Osteoblast (primary cell): ENCODE data around the gene CHAD. TPM values are rescaled to one million over a fixed set of nuclear protein-coding genes. Genes with fewer than 3 reads are reported as not detected.
A peak's percentile ranks its signal among the peaks of the same experiment; 100 is the strongest.

Experiments used
- DNase-seq: peaks from one replicate; pipeline ENCODE4 v3.0.0; 2011; ENCODE audit warnings: low spot score, mixed read lengths; ENCODE audit not compliant: insufficient read length; ENCODE audit errors: missing footprints
- H2AFZ ChIP-seq: 2 replicates; pipeline ENCODE4 v1.6.0; 2011; ENCODE audit warnings: mild to moderate bottlenecking, low read length
- H3K27ac ChIP-seq: 2 replicates; pipeline ENCODE4 v1.5.1; 2011; ENCODE audit warnings: mild to moderate bottlenecking, low read depth, low read length, moderate library complexity
- H3K27me3 ChIP-seq: 2 replicates; pipeline ENCODE4 v1.6.0; 2012; ENCODE audit warnings: mild to moderate bottlenecking, control low read depth, inconsistent platforms, low read length, moderate library complexity; ENCODE audit not compliant: insufficient read depth
- H3K36me3 ChIP-seq: 2 replicates; pipeline ENCODE4 v1.5.1; 2011; ENCODE audit warnings: mild to moderate bottlenecking, low read length, control low read depth, moderate library complexity; ENCODE audit not compliant: insufficient read depth
- H3K4me1 ChIP-seq: 2 replicates; pipeline ENCODE4 v1.5.1; 2011; ENCODE audit warnings: mild to moderate bottlenecking, low read length, control low read depth, moderate library complexity; ENCODE audit not compliant: insufficient read depth
- H3K4me2 ChIP-seq: 2 replicates; pipeline ENCODE4 v1.6.0; 2011; ENCODE audit warnings: mild to moderate bottlenecking, low read length; ENCODE audit not compliant: insufficient read depth
- H3K4me3 ChIP-seq: fragments of 200-600 bp; sonication (generic); 3 replicates; pipeline ENCODE4 v1.5.1; 2012; ENCODE audit warnings: mild to moderate bottlenecking, low read length, inconsistent platforms; ENCODE audit not compliant: insufficient read depth
- H3K79me2 ChIP-seq: 2 replicates; pipeline ENCODE4 v1.6.0; 2012; ENCODE audit warnings: mild to moderate bottlenecking, low read length, control low read depth, inconsistent platforms; ENCODE audit not compliant: insufficient read depth
- H3K9me3 ChIP-seq: 2 replicates; pipeline ENCODE4 v1.5.1; 2011; ENCODE audit warnings: low read depth, low read length, control low read depth
- H4K20me1 ChIP-seq: 2 replicates; pipeline ENCODE4 v1.6.0; 2012; ENCODE audit warnings: mild to moderate bottlenecking, low read length, control low read depth; ENCODE audit not compliant: insufficient read depth
- CTCF ChIP-seq: IDR thresholded peaks from 2 replicates; pipeline ENCODE4 v1.5.1; 2011; ENCODE audit warnings: mild to moderate bottlenecking, low read depth, low read length, moderate library complexity; ENCODE audit errors: extremely low read depth
- total RNA-seq: library from RNA; depleted of rRNA; stranded (reverse); fragments of >200 nt; gene quantifications from 2 replicates; pipeline ENCODE4 v1.2.3, GENCODE V29; 2012

The CHAD gene
- total RNA-seq, 1 donor = not detected

GRCh38 chr17:50465171-50465570, 3.5 kb downstream of the CHAD start:
- TF ChIP-seq CTCF = no peak
- peaks cover 3% of the 10 kb centered on the region for H3K4me1 ChIP-seq

GRCh38 chr17:50464736-50465135, 3.9 kb downstream of the CHAD start:
- Histone ChIP-seq H3K4me2 (no peak overlapping the region), H3K79me2 (no peaks in the 10 kb centered on the region), H4K20me1 (peaks cover 9% of the 10 kb centered on the region), H3K4me3 (no peak overlapping the region), H3K4me1 (peaks cover 3% of the 10 kb centered on the region), H3K9me3 (no peaks in the 10 kb centered on the region), H3K27me3 (peaks cover 34% of the 10 kb centered on the region), H3K27ac (no peak overlapping the region), H2AFZ (no peak overlapping the region), H3K36me3 (peaks cover 4% of the 10 kb centered on the region)
- DNase-seq = peak; percentile 68
- no peak for TF ChIP-seq CTCF

More at GRCh38 chr17:50465171-50465570, 3.5 kb downstream of the CHAD start:
- Histone ChIP-seq H4K20me1 (peaks cover 11% of the 10 kb centered on the region), H3K27me3 (peaks cover 34% of the 10 kb centered on the region), H3K36me3 (peaks cover 4% of the 10 kb centered on the region), H3K79me2 (no peaks in the 10 kb centered on the region), H3K4me3 (no peak overlapping the region), H2AFZ (no peak overlapping the region), H3K4me2 (no peak overlapping the region), H3K27ac (no peak overlapping the region), H3K9me3 (no peaks in the 10 kb centered on the region)
- DNase-seq = peak; percentile 10

GRCh38 chr17:50464121-50464520, 4.6 kb downstream of the CHAD start:
- peaks cover 8% of the 10 kb centered on the region for H3K4me1 ChIP-seq
- peaks cover 29% of the 10 kb centered on the region for H3K27me3 ChIP-seq
- no peak overlapping the region for H3K27ac ChIP-seq
- no peak overlapping the region for H2AFZ ChIP-seq
- TF ChIP-seq CTCF = no peak
- peaks cover 13% of the 10 kb centered on the region for H4K20me1 ChIP-seq
- H3K9me3 ChIP-seq = no peaks in the 10 kb centered on the region
- no peaks in the 10 kb centered on the region for H3K79me2 ChIP-seq
- peaks cover 4% of the 10 kb centered on the region for H3K36me3 ChIP-seq
- no peak overlapping the region for H3K4me3 ChIP-seq
- peak; percentile 72 for DNase-seq
- H3K4me2 ChIP-seq = no peak overlapping the region

- Histone ChIP-seq H3K4me2 (no peak overlapping the region), H3K27ac (no peak overlapping the region), H4K20me1 (peaks cover 15% of the 10 kb centered on the region), H3K79me2 (no peaks in the 10 kb centered on the region), H3K4me3 (no peak overlapping the region), H3K36me3 (peaks cover 4% of the 10 kb centered on the region), H3K27me3 (peaks cover 12% of the 10 kb centered on the region), H2AFZ (no peak overlapping the region), H3K4me1 (peaks cover 17% of the 10 kb centered on the region), H3K9me3 (no peaks in the 10 kb centered on the region)
- no peak for TF ChIP-seq CTCF
- DNase-seq = peak; percentile 73
These were observed 6.2 kb downstream of the CHAD start for GRCh38 chr17:50462446-50462845.
